Kidney glomerular epithelial cell (primary cell): Measurements from ENCODE around the gene ATP1B3.
A peak's percentile ranks its signal among the peaks of the same experiment; 100 is the strongest.
"Not testable (repeated sequence)": the region's sequence is repeated elsewhere in the genome, so short reads cannot be mapped to it uniquely, and the experiment has no call there.

ENCODE experiments used
- DNase-seq: peaks from one replicate; lab custom pipeline; 2025; lab: John Stamatoyannopoulos, UW

ATP1B3 gene

DNA sequence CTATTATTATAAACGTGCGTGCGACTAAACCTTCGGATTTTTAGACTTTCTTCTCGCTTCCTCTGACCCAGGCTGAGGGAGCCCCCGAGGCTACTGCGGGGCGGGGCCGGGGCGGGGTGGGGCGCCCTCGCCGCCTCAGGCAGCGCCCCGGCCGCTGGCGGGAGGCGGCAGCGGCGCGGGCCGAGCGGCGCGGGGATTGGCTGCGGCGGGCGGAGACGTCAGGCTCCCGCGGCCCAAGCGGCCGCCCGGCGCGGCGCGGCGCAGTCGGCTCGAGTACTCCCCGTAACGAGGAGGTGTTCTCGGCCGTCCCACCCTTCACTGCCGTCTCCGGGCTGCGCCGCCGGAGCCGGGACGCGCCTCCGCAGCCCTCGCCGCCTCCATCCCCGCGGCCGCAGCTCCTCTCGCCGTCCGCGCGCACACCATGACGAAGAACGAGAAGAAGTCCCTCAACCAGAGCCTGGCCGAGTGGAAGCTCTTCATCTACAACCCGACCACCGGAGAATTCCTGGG, at the start of gene ATP1B3:
Gene ATP1B3 (plus strand): TSS at position 263 of the 510 bp plus-strand sequence. CDS start 159 bp downstream, at position 422.
- DNase-seq: peak; percentile 77

DNA sequence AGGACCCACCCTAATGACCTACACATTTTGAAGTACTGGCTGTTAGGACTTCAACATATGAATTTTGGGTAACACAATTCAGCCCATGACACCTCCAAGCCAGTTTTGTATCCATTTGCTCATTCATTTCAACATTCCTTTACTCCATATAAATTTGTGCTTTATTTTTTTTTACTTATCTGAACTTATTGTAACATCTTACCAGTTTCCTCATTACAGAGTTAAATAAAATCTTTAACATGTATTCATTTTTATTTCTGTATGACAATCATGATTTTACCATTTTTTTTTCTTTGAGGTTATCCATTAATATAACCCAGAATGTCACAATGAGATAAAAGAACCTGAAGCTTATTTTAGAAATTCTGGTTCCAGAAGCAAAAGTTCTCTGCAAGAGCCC, 48.0 kb upstream of the ATP1B3 start:
- DNase-seq: no peak

DNA sequence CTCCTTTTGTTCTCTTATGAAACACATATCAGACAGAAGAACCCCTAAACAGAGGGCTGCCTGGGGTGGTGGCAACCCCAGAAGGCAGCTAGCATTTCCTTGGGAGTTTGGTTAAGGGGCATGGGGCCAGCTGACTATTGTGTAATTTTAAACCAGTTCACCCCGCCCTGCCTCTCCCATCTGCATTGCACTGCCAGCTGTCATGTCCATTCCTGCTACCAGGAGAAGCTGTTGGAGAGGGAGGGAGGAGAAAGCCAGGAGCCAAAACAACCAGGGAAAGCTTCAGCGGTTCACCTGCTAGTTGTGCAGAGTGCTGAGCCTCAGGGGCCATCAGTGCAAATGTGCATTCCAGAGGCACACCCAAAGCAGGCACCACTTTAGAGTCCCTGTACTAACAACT, 47.6 kb upstream of the ATP1B3 start:
- no peak for DNase-seq

DNA sequence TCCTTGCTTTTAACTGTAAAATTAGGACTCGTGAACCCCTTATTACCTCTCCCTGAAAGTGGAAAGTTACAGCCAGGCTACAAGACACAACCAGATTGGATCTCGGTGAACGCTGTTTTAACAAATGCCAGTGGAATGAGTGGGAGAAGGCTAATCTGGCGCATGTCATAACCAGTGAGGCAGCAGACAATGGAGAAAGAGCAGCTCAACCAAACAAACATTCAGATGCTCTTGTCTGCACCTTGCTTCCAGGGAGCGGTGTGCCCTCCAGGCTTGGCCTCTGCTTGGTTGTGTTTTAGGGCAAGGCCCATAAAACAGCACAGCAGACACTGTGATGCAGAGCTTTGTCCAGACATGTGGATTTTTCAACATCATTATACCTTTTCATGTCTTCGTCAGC, 45.9 kb upstream of the ATP1B3 start:
- peak; percentile 60 for DNase-seq

DNA sequence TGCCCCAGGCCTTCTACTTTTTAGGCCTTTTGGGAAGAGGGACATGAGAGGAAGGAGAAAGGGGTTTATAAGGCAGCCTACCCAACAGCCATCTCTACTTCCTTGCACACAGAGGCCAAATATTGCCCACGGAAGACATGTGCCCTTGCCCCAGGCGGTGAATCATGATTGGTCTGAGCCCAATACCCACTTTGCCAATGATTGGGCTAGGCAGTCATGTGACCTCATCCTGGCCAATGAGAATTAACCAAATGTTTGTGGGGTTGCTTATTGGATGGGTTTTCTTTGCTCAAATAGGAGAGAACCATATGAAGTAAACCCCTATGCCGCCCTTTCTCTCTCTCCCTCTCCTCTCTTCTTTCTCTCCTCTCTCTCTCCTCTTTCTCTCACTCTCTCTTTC, 42.2 kb upstream of the ATP1B3 start:
- DNase-seq: no peak

DNA sequence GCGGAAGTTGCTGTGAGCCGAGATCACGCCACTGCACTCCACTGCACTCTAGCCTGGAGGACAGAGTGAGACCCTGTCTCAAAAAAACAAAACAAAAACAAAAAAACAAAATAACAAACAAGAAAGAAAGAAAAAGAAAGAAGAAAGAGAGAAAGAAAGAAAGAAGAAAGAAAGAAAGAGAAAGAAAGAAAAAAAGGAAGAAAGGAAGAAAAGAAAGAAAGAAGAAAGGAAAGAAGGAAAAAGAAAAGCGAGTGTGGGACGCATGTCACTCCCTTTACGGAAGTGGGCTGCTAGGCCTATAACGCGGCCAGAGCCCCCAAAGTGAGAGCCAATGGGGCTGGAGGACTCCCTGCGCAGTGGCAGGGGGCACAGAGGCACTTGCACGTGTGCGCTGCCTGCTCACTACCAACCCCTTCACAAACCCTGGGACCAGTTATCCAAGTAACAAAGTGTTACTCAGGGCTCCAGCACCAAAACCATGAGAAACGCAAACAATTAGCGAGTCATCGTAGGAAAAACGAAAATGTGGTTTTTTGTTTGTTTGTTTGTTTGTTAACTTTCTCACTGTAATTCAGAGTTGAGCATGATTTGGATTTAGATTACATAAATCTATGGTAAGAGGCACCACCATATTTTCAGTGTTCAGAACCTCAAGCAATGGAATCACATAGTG, 40.8 kb upstream of the ATP1B3 start:
- no peak for DNase-seq

DNA sequence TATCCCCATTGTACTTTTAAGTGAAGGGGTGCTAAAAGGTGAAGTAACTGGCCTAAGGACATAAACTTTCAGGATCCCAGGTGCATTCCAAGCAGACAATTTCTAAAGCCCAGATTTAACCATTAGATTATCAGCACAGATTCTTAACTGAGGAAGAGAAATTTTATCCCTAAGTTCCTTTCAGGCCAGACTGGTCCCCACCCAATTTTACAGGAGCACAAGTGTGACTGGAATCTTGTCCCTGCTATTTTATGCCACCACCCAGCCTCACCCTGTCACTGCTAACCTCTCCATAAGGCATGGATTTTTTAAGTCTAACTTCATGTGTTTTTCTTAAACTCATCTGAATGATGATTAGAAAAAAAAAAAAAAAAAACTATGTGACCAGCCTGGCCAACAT, 37.1 kb upstream of the ATP1B3 start:
- DNase-seq: no peak

DNA sequence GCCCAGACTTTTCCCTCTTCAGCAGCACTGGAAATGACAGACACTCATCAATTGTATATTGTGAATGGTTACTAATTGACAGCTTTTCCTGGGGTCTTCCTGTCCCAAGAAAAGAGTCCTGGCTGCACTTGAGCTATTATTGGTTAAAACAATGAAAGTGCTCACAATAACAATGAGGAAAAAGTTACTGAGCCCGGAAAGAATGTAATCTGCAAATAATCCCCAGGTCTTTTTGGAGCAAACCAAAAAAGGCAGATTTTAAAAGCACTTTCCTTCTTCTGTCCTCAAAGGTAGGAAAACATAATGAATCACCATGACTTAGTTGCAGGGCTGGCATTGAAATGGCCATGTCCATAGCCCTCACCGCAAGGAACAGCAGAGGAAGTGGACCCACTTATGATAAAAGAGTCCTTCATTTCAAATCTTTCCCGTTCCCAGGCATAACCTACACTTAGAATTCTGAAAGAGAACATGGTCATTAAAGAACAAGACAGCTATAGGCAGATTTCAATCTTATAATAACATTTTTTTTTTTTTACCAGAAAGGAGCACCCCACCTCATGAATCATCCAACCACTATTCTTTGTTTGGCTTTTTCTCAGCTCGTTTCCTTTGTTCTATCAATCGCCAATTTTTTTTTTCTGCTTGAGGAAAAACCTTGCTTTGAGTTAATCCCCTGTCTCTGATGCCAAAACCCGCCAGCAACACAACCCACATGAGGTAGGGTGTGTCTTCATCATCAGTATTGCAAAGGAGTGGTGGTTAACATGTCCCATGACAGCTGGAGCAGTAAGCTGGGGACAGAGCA, 35.5 kb upstream of the ATP1B3 start:
- peak; percentile 25 for DNase-seq

DNA sequence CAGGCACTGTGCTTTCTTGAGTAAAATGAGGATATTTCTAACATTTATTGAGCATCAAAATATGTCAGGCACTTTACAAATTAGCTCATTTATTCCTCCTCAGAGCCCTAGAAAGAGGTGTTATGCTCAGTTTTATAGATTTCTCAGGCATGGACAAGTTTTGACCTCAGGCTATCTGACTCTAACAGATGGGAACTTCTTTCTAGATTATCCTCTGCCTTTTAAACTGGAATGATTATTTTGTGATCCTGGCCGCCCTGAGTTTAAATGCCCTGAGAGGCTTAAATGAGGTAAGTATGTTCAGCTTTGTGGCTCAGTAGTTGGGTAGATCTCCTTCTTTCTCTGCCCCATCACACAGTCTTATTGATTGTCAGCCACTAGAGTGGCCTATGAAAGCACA, 32.3 kb upstream of the ATP1B3 start:
- no peak for DNase-seq

DNA sequence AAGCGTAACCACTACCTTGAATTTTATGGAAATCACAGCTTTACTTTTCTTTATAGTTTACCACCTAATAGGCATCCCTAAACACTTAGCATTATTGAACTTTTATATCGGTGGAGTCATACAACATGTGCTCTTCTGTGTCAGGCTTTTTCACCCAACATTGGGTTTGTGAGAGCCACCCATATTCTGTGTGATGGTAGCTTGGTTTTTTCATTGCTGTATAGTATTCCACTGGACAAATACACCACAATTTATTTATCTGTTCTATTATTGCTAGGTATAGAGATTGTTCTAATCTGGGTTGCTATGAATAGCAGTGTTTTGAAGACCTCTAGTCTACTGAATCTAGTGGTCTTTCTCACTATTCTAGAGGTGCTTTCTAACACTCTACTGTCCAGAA, 31.6 kb upstream of the ATP1B3 start:
- no peak for DNase-seq

DNA sequence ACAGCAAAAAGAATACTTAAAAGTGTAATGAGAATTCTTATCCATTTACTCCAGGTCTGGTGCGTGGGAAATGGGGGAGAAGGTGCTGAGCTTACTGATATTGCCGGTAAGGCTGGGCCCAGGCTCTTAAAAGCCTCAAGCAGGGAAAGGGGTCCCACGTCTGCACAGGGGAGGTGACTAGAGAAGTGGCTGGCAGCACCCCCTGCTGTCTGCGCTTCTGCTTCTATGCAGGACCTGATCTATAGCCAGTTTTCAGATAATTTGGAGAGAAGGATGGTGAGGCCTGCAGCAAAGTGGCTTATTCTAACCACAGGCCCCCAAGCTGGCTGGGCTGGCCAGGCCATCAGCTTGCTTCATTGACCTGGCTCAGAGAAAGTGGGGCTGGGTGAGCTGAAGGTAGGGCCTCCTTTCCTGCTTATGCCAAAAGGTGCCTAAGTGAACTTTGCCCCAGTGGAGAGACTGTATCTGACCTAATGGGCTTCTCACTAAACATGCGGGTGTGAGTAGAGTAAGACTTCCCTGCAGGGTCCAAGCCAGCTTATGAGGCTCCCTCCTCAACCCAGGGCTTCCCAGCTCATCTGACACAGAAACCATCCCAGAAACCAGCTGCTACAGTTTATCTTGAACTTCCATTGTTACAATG, 30.9 kb upstream of the ATP1B3 start:
- no peak for DNase-seq

DNA sequence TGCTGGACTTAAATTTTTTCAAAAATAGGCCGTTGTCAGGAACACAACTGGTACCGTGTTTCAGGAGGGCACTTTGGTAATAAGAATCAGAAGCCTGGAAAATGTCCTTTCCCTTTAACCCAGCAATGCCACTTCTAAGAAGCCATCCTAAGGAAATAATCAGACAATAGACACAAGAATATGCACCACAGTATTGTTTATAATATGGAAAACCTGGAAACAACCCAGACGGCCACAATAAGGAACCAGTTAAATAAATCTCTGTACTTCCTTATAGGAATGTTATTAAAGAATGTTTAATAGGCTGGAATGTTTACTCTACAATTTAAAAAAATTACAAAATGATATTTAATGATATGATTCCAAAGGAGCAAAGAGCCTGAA, 30.4 kb upstream of the ATP1B3 start:
- DNase-seq: no peak

DNA sequence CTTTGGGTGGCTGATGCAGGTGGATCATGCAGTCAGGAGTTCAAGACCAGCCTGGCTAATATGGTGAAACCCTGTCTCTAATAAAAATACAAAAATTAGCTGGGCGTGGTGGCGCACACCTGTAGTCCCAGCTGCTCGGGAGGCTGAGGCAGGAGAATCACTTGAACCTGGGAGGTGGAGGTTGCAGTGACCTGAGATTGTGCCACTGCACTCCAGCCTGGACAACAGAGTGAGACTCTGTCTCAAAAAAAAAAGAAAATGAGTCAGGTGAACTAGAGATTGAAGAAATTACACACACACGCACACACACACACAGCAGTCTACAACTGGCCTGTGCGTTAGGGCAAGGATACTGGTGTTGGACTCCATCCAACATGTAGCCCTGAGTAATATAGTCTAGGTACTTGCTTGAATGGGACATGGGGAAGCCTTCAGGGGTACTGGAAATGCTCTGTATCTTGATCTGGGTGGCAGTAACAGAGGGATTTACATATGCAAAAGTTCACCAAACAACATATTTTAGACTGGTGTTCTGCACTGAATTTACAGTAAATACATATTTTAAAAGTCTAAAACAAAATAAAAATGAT, 28.2 kb upstream of the ATP1B3 start:
- DNase-seq: not testable (repeated sequence)

DNA sequence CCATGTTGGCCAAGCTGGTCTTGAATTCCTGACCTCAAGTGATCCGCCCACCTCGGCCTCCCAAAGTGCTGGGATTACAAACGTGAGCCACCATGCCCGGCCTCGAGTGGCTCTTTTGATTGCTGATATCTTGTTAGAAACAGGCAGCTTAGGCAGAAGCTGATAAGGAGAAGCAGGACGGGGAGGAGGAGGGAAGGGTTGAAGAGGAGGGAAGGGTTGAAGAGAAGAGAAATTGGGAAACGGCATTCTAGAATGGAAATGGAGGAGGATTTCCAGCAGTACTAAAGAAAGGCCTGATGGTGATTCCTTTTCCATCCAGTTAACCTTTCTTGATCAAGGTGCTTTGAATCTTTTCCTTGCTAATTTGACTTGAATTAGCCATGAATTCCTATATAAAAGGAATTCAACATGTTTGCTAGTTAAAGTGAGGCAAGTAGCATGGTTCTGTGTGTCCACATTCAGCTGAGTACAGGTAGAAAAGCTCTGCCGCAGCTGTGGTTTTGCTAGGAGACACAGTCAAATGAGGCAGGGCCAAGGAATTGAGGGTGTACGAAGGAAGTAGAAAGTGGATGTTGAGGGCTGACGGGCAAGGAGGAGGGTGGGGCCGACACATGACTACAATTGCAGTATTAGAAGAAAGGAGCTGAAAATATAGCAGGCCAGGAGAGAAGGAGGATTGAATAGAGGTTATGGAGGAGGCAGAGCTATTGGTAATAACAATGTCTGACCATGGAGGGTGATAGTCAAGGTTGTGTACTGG, 27.2 kb upstream of the ATP1B3 start:
- no peak for DNase-seq

DNA sequence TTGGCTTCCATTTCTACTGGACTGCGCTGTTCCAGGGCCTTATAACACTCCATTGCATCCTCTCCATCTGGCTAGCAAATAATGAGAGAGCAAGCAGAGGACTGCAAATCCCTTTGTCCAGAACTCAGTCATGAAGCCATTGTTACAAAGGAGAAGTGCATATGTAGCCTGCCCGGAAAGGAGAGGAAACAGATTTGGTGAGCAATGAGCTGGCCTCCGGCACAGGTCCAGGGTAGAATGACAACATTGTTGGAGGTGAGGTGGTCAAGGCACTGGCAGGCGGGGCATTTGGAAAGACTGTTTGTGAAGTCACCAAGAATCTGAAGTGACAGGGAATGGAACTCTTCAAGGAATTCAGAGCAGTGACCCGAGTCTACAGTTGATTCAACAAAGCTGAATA, 25.0 kb upstream of the ATP1B3 start:
- DNase-seq: no peak

DNA sequence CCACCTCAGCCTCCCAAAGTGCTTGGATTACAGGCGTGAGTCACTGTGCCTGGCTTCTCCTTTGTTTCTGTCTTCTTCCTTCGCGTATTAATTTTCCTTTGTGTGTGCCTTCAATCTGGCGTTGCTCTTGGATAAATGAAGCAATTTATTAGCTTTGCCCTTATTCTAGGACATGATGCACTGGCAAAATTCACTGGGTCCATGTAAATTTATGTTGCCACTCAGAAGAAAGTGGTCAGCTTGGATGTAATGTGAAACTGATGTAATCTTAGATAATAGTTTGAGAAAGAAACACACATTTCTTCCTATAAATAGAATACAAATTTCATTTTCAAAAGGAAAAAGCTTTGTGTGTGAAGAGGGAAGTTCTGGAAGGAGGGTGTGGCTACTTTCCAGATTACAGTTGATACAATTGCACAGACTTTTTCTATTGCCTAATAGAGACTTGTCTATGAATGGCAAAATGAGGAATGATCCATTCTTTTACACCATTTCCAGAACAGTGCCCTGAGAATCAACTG, 23.3 kb upstream of the ATP1B3 start:
- no peak for DNase-seq

DNA sequence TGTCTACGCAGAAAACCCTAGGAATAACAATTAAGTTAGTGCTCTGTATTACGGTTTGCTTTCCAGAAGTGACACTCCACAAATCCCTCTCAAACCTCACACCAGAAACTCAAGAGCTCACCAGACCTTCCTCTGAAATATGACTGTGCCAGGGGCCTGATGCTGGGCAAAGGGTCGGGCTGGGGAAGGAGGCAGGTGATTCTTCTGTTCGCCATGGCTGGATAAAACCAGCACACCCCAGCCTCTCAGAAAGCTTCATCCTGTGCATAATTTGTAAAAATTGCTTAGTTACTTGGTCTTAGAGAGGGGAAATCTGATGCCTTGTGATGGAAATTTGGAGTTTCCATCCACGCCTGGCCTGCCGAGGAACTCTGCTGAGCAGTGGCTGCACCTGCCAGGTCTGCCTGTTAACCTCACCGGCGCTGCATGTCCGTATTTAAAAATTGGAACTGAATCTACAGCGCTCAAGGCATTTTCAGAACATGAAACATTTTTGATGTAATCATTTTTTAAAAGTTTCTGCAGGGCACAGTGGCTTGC, 22.7 kb upstream of the ATP1B3 start:
- no peak for DNase-seq

DNA sequence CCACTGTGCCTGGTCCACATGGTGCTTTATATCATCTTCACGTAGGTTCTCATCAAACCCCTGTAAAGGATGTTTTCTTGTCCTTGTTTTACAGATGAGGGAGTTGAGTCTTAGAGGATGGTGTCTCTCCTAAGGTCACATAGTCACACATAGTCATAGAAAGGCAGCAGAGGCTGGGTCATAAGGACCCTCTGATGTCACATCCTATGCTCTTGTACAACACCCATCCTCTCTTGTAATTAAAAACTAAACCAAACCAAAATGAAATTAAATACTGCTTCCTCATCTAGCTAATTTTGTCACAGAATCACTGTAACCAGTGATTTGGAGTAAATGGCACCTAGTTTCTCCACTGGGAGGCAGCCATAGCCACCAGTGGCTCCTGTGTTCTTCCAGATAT, 21.8 kb upstream of the ATP1B3 start:
- no peak for DNase-seq

DNA sequence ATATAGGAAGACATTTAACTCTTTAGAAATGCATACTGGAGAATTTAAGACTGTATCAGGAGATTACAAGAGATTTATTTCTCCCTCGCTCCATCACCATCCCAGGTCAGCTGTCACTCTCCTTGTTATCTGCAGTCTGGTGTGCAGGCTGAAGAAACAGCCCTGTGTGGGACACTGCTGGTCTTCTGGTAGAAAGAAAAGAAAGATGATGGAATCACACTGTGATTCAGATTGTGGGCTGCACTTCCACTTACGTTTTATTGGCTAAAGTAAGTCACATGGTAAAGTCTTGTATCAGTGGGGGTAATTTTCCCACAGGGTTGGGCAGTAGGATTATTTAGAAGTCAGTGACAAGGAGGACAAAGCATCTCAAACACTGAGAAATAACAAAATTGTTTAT, 18.1 kb upstream of the ATP1B3 start:
- no peak for DNase-seq

DNA sequence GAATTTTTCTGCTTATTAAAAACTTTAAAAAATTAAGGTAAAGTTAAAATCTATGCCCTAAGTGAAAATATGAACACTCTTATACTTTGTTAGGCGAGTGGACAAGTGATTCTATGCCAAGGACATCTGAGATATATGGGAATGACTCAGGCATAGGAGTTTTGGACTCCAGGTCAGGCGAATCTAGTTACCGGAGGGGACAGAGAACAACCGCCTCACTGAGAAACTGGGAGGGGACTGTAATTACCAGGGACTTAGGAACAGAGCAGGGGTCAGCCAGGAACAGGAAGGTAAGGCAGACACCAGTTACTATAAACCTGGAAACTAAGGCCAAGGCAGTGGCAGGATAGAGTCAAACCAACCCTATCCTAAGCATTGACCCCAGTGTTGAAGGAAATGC, 16.8 kb upstream of the ATP1B3 start:
- no peak for DNase-seq

DNA sequence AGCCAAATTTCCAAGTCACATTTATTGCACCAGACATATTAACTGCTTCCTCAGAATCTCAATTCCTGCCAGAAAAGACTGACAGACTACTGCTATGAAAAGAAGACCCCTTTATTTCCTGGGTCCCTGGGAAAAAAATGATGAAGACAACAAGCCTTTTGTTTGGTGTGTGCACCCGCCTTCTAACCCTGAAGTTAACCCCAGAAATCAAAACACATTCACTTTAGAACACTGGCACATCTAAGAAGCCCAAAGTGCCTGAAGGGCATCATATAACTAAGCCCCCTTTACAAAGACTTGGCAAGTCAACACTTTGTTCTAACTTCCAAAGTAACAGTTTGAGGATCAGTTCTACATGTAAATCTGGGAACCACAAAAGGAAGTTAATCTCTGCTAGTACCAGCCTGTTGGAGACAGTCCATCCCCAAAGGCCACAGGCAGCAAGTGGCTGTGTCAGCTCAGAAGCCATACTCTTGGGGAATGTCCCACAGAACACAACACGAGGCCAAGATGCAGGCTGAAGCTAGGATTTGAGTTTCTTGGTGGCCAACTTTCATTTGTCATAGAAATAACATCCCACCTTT, 16.3 kb upstream of the ATP1B3 start:
- no peak for DNase-seq
